OCI-M1 (cell line): ENCODE data around the gene FBXO34.
A peak's percentile ranks its signal among the peaks of the same experiment; 100 is the strongest.
"Not testable (repeated sequence)": the region's sequence is repeated elsewhere in the genome, so short reads cannot be mapped to it uniquely, and the experiment has no call there.

Source experiments
- DNase-seq: peaks from one replicate; lab custom pipeline; 2025; lab: John Stamatoyannopoulos, UW

Gene FBXO34

DNA sequence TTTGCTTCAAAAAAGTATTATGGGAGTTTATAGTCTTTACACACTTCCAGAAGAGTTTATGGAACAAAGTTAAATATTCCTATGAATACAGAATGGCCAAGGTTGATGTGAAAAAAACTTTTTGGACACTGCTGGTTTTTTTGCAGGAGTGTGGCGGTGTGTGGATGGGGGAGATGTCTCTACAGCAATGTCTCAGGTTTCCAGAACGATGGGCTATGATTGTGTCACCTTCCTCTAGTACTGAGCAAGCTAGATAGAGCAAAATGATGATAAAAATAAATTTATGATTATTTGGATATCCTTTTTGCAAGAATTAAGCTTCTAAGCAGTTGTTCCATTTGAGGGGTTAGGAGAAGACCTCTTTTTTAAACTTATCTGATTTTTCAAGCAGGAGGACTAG, 37.9 kb downstream of the FBXO34 start:
- no peak for DNase-seq

DNA sequence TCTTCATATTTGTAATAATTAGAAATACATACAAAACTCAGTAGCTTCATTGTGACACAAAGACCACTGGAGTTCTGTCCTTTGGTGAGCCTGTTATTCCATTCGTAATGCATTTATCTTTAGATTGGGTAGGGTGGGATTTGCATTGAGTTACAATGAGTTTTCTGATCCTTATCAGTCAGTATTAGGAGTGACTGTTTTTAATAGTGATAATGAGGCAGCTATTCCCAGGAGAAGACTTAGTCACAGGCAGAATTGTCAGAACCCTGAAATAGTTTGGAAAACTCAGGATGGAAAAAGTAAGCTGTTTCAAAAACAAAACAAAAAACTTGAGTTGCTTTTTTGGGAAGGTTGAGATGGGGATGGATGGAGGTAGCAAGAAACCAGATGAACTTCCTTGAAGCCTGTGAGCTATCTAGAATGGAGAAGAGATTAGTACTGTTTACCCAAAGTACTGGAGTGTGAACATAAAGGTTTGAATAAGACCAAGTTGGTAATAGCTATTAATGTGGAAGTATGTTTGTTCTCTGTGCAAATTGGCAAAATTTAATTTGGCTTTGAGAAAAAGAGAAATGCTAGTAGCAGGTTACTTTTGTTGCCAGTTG, 38.6 kb downstream of the FBXO34 start:
- no peak for DNase-seq

- not testable (repeated sequence) for DNase-seq
These were observed 41.3 kb downstream of the FBXO34 start for GRCh38 chr14:55312379-55313030.

- DNase-seq, result no peak
These were observed 42.3 kb downstream of the FBXO34 start for GRCh38 chr14:55313480-55313879.

GRCh38 chr14:55314449-55314848, 43.2 kb downstream of the FBXO34 start:
- no peak for DNase-seq

DNA sequence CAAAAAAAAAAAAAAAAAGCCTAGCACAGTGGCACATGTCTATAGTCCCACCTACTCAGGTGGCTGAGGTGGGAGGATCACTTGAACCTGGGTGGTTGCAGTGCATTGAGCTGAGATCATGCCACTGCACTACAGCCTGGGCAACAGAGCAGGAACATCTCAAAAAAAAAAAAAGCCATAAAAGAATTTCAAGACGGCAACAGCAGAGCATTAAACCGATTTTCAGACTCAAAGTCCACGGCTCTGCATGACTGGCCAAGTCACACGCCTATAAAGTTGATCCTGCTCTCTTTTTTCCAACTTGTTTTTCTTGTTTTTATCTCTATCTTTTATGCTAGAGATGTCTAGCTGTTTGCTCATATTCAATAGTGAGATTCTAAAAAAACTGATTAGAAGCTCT, 45.3 kb downstream of the FBXO34 start:
- DNase-seq, result no peak

GRCh38 chr14:55317542-55318306, 46.5 kb downstream of the FBXO34 start:
- DNase-seq, result no peak

GRCh38 chr14:55318694-55319093, 47.5 kb downstream of the FBXO34 start:
- DNase-seq, result no peak

DNA sequence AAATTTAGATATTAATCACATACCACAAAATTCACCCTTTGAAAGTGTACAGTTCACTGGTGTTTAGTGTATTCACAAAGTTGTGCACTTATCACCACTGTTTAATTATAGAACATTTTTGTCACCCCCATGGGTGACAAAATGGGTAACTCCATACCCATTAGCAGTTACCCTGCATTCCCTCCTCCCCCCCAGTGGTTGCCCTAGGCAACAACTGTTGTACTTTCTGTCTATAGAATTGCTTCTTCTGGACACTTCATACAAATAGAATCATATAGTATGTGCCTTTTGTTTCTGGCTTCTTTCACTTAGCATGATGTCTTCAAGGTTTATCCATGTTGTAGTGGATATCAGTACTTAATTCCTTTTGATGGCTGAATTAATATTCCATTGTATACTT, 52.7 kb downstream of the FBXO34 start:
- DNase-seq, result no peak

DNA sequence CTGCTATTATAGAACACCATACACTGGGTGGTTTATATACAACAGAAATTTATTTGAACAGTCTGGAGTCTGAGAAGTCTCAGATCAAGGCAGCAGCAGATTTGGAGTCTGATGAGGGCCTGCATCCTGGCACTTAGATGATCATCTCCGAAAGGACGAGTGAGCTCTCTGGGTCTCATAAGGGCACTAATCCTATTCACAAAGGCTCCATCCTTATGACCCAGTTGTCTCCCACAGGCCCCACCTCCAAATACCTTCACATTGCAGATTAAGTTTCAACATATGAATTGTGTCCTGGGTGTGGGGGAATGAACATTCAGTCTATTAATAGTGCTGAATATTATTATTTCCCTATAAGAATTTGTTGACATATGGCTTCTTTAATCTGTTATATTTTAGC, 53.6 kb downstream of the FBXO34 start:
- DNase-seq, result no peak

GRCh38 chr14:55327179-55327578, 56.0 kb downstream of the FBXO34 start:
- peak; percentile 56 for DNase-seq

DNA sequence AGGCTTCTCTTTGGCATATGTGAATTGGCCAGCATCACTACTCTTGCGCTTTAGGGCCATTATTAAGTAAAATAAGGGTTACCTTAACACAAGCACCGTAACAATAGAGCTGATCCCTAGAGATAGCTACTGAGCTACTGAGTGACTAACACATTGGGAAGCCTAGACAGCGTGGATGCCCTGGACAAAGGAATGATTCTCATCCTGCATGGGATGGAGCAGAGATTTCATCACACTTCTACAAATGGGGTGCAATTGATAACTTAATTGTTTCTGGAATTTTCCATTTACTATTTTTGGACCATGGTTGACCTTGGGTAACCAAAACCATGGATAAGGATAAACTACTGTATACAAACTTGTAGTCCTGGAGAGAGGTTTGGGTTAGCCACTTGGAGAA, 57.1 kb downstream of the FBXO34 start:
- no peak for DNase-seq

DNA sequence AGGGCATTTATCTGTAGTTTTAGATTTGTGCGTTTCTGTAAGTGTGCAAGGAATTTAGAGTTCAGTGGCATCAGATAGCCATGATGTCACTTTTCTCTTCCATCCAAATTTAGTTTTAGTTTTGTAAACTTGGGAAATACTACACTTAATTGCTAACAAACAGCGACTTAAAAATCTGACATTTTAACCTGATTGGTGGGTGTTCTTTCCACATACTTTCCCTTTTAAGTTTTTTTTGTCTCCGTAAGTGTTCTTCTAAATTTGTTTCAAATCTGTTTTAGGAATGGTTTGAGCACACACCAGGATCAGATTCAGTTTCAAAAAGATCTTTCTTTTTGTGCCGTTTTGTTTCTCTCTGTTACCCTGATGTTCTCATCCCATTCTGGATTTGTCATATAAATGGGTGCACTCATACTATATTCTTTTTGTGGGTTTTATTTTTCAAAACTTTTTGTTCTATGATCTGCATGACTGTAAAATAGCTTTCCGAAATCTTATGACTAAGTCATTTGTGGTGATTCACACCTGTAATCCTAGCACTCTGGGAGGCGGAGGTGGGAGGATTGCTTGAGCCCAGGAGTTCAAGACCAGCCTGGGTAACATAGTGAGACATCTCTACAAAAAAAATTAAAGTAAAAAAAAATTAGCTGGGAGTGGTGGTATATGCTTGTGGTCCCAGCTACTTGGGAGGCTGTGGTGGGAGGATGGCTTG, 58.9 kb downstream of the FBXO34 start:
- DNase-seq, result peak; percentile 9

DNA sequence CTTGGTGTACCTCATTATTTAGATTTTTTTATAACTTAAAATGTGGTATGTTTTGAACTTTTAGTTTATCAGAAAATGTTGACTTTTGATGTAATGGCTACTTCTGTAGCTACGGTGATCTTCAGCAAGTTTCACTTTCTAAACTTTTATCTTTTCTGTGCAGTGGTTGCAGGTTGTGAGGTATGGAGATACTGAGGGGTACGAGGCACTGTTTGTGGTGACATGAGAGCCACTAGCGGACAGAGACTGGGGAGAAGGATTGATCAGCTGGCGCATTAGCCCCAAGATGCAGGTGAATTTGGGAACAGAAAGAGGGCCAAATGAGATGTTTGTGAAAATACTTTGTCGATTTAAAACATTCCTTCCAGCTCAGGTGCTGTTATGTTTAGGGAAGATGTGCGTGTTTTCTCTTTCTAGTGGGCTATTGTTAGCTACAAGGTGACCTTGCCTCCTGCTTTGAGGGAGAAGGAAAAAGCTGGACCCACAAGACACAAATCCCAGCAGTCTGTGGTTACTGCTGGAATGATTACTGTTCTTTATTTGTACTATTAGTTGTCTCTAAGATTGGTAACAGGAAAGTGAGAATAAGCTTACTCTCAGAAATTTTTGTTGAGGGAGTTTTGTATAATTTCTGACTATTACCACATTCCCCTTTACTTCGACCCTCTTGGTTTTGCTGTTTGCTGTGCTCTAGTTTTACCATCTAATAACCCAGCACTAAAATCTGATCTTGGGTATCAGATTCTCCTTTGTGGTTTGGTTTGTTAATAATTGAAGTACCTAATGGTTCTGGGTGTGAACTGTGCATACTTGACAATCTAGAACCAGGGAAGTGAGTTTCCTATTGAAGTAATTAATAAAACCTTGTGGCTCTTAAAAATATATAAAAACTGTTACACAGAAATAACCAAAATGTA, 61.7 kb downstream of the FBXO34 start:
- DNase-seq, result peak; percentile 80

- DNase-seq, result no peak
These were observed 62.7 kb downstream of the FBXO34 start for GRCh38 chr14:55333711-55334485.

- DNase-seq, result peak; percentile 19
These were observed 64.9 kb downstream of the FBXO34 start for GRCh38 chr14:55336162-55336561.

DNA sequence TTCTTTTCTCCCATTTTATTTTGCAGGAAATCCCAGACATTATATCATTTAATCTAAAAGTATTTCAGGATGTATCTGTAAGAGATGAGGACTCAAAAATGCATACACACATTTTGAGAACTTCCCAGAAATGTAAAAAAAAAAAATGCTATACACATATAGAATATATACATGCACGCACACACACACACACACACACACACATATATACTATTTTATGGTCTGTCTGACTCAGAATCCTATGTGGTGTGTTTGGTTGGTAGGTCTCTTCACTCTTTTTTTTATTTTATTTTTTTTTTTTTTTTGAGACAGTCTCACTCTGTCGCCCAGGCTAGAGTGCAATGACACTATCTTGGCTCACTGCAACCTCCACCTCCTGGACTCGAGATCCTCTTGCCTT, 65.5 kb downstream of the FBXO34 start:
- no peak for DNase-seq

DNA sequence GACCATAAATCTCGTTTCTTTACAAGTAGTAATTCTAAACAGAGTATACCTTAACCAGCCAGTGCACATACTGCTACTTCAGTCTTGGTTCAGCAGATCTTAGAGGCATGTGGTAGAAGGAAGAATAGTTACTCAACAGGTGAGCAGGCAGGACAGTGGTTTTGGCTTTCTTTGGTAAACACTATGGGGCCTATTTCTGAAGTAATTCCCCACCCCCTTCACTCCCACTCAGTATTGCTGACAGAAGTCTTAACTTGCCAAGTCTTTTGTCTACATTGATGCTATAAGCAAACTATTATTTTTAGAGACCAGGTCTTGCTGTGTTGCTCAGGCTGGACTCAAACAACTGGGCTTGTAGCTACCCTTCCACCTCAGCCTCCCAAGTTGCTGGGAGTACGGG, 68.5 kb downstream of the FBXO34 start:
- DNase-seq, result peak; percentile 20

DNA sequence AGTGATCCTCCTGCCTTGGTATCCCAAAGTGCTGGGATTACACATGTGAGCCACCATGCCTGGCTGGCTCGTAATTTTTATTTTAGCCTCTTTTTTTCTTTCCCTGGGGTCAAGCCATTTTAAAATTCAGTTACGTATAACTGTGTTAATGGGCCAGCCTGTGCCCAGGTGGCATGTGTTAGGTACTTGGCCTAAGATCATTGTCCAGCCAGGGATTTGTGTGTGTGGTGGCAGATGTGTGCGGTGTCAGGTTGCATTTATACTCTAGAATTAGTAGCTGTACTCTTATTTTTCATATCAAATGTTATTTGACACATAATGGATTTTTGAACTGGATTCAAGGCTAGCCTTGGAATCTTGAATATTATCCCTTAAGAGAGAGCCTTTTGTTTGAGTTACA, 69.3 kb downstream of the FBXO34 start:
- no peak for DNase-seq

DNA sequence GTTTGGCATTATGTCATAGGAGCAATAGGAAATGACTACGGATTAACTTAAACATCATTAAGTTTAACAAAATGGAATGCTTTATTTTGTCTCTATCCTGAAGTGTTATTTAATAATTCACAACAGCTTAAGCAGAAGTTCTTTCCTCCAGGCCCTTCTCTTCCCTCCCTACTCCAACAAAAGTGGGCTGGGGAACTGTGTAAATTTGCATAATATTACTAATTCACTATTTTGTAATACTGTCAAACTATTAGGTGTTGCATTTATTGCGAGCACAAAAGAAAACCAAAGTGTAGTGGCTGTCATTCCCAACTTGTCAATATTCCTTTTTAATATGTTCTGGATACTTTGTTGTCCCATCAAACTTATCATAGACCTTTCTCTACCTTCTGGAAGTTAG, 70.6 kb downstream of the FBXO34 start:
- DNase-seq, result no peak
